NOMO-1 treated with DMSO at 0.1 percent for 48 hours (cell line): Measurements from ENCODE around the gene ZNF90.
"Not testable (repeated sequence)": the region's sequence is repeated elsewhere in the genome, so short reads cannot be mapped to it uniquely, and the experiment has no call there.

Experiments used
- DNase-seq: peaks from one replicate; lab custom pipeline; 2025; ENCODE audit not compliant: unreplicated experiment; lab: John Stamatoyannopoulos, UW

Gene ZNF90

DNA sequence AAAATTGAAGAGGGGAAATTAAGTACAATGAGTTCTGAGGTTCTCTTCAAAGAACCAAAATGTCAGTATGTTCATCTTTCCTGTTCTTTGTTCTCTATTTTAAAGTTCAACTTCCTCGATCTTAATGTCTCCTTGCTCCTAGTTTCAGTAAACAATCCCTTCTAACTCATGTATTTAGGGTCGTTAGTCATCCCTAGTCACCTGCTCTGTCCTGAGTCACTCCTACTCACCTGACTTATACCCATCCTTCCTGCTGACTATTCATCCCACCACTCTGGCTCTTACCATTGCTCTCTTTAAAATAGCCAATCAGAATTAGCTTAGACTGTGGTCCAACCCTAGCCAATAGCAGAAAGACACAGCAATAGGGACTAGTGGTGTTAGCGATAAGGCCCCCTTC lies 24.3 kb downstream of the ZNF90 start:
- DNase-seq: no peak

DNA sequence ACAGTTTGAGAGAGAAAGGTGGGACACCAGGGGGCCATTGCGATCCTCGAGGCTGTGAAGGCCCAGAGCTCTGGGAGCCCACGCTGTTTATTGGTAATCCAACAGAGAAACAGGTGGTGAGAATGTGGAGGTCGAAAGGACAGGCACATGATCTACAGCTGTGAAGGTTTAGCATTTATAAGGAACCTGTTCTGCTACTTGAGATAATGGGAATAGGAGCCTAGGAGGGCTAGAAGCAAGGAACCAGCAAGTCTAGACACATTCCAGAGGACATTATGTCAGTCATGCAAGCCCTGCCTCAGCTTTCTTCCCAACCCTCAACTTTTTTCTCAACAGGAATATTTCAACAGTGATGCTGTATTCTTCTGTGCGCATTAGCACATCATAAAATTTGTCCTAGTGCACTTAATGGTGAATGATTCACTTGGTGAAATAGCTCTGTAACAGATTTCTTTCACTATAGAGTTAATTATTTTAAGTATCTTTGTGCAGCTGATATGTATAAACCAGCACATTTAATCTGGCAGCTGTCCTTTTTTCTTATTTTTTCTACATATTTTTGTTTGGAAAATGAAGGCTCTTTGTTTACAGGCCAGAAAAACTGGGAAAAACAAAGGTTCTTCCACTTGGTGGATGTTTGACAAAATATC lies 25.4 kb downstream of the ZNF90 start:
- no peak for DNase-seq

DNA sequence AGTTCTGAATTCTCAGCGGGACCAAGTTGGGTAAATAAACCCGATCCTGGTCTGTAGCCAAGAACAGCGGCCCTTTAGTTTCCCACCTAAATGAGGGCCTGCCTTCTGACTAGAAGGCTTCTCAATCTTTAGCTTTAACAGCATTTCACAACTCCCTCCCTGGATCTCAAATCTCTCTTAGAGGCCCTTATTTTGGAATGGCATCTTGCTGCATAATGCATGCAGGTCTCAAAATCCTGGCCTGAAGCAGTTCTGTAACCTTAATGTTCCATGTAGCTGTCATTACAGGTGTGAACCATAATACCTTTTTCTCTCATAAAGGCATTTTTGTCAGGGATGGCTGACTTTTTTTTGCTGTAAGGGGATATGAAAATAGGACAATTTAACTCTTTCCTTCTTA lies 29.5 kb downstream of the ZNF90 start:
- DNase-seq: no peak

DNA sequence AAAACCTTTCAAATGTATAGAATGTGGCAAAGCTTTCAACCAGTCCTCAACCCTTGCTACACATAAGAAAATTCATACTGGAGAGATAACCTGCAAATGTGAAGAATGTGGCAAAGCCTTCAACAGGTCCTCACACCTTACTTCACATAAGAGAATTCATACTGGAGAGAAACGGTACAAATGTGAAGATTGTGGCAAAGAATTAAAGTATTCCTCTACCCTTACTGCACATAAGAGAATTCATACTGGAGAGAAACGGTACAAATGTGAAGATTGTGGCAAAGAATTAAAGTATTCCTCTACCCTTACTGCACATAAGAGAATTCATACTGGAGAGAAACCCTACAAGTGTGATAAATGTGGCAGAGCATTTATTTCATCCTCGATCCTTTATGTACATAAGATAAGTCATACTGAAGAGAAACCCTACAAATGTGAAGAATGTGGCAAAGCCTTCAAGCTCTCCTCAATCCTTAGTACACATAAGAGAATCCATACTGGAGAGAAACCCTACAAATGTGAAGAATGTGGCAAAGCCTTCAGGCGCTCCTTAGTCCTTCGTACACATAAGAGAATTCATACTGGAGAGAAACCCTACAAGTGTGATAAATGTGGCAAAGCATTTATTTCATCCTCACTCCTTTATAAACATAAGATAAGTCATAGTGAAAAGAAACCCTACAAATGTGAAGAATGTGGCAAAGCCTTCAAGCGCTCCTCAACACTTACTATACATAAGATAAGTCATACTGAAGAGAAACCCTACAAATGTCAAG lies 40.5 kb downstream of the ZNF90 start:
- DNase-seq: not testable (repeated sequence)

DNA sequence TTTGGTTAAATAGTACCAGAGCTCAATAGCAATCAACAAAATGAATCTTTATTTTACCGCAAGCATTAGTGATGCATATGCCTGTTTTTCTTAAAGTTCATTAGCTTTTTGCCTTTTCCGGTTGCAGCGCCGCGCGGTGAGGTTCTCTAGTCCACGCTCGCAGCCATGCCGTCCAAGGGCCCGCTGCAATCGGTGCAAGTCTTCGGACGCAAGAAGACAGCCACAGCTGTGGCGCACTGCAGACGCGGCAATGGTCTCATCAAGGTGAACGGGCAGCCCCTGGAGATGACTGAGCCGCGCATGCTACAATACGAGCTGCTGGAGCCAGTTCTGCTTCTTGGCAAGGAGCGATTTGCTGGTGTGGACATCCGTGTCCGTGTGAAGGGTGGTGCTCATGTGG lies 47.1 kb downstream of the ZNF90 start:
- DNase-seq: no peak

DNA sequence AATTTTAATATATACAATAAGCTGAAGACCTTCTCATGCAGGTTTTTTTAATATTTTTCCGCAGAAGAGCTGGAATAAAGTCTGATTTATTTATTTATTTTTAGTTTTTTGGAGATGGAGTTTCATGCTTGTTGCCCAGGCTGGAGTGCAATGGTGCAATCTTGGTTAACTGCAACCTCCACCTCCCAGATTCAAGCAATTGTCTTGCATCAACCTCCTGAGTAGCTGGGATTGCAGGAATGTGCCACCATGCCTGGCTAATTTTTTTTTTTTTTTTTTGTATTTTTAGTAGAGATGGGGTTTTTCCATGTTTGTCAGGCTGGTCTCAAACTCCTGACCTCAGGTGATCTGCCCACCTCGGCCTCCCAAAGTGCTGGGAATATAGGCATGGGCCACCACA lies 55.1 kb downstream of the ZNF90 start:
- DNase-seq: not testable (repeated sequence)

DNA sequence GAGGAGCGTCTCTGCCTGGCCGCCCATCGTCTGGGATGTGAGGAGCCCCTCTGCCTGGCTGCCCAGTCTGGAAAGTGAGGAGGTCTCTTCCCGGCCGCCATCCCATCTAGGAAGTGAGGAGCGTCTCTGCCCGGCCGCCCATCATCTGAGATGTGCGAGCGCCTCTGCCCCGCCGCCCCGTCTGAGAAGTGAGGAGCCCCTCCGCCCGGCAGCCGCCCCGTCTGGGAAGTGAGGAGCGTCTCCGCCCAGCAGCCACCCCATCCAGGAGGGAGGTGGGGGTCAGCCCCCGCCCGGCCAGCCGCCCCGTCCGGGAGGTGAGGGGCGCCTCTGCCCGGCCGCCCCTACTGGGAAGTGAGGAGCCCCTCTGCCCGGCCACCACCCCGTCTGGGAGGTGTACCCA lies 59.9 kb downstream of the ZNF90 start:
- DNase-seq: not testable (repeated sequence)

DNA sequence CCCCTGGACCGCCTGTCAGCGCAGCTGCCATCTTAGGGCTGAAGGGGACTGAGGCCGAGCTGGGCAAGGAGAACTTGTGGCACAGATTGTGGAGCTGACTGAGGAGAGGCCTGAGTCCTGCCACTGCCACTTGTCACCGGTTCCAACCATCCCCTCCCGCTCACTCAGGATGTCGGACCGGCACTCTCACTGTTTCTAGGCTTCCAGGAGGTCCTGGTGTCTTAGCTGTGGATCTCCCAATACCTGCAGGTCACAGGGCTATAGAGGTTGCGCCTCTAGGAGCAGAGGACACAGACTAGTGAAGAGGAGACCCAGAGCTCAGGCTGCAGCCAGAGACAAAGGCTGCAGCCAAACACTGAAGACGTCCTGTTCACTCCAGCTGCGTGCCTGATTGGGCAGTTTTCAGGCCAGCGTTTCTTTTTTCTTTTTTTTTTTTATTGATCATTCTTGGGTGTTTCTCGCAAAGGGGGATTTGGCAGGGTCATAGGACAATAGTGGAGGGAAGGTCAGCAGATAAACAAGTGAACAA lies 73.9 kb downstream of the ZNF90 start:
- no peak for DNase-seq

DNA sequence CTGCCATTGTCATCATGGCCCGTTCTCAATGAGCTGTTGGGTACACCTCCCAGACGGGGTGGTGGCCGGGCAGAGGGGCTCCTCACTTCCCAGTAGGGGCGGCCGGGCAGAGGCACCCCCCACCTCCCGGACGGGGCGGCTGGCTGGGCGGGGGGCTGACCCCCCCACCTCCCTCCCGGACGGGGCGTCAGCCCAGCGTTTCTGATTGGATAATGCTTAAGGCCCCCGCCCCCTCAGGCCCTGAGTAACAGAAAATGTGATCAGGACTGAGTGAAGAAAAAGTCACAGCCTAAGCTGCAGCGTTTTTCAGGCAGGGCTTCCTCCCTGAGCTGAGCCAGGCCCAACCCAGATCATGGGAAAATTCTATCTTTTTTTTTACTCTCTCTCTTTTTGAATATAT lies 74.7 kb downstream of the ZNF90 start:
- not testable (repeated sequence) for DNase-seq

DNA sequence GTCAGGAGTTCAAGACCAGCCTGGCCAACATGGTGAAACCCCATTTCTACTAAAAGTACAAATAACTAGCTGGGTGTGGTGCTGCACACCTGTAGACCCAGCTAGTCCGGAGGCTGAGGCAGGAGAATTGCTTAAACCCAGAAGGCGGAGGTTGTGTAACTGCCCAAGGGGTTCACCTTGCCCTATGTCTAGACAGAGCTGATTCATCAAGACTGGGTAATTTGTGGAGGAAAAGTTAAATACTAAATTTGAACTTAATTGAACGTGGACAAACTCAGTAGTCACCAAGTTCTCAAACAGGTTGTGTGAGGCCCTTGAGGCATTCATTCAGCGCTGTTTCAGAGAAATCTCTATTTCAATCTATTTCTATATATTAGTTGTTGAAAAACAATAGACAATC lies 75.5 kb downstream of the ZNF90 start:
- no peak for DNase-seq

DNA sequence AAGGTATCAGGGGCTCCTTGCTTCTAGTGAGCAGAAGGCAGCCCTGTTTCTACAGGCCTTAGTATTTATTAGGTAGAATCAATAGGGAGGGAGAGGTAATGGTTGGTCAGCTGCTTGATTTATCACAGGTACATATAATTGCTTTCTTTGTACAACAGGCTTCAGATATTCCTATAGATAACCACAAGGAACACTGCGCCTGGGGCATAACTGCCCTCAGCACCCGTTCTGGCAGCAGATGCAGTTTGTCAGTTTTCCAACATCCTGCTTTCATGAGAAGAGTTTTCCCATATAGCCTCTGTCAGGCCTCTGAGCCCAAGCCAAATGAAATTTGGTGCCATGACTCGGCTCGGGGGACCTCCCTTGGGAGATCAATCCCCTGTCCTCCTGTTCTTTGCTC lies 76.8 kb downstream of the ZNF90 start:
- DNase-seq: no peak

DNA sequence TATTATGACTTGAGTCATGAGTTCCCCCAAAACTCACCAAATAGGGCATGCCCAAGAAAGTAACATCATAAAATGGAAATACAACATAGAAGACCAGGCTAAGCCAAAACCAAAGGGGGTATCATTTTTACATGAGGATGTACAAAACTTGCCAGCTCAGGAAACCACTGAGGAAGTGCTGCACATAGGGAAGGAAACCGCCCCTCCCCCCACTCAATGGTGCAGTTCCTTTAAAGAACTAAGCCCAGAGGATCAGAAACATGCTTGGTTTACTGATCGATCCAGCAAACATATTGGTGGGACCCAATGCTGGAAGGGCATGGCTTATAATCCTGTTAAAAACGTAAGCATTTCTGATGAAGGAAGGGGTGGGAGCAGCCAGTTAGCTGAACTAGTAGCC lies 85.0 kb downstream of the ZNF90 start:
- no peak for DNase-seq

DNA sequence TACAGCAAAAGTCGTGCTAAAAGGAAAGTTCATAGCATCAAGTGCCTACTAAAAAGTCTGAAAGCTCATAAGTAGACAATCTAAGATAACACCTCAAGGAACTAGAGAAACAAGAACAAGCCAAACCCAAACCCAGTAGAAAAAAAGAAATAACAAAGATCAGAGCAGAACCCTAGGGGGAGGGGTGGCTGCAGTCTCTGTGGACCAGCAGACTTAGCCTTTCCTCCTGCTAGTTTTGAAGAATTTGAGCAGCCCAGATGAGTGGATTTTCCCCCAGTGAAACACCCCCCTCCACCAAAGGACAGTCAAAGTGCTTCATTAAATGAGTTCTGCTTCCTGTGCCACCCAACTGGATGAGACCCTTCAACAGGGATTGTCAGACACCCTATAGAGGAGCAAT lies 86.7 kb downstream of the ZNF90 start:
- no peak for DNase-seq

DNA sequence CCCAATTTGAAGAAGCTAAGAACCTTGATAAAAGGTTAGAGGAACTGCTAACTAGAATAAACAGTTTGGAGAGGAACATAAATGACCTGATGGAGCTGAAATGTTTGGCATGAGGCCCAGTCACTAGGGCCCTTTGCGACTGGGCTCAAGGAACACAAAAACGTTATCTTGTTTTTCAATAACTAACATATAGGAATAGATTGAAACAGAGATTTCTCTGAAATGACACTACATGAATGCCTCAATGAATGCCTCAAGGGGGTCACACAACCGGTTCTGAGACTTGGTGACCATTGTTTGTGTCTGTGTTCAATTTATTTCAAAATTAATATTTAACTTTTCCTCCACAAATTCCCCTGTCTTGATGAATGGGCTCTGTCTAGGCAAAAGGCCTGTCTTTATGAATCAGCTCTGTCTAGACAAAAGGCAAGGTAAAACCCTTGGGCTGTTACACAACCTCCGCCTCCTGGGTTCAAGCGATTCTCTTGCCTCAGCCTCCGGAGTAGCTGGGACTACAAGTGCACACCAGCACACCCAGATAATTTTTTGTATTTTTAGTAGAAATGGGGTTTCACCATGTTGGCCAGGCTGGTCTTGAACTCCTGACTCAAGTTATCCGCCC lies 88.3 kb downstream of the ZNF90 start:
- DNase-seq: no peak

DNA sequence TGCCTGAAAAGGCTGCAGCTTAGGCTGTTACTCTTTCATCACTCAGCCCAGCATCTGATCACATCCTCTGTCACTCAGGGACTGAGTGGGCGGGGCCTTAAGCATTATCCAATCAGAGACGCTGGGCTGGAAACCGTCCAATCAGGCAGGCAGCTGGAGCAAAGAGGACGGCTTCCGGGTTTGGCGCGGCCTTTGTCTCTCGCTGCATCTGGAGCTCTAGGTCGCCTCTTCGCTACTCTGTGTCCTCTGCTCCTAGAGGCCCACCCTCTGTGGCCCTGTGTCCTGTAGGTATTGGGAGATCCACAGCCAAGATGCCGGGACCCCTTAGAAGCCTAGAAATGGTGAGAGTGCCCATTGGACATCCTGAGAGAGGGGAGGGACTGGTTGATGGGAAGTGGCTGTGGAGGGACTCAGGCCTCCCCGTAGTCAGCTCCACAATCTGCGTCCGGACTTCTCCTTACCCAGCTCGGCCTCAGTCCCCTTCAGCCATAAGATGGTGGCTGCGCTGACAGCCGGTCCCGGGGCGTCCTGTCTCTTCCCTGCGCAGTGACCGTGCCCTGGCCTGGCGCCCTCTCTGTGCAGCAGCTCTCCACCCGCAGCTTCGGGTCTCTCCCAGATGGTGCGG lies 89.3 kb downstream of the ZNF90 start, which contains the start of gene ZNF486:
ZNF486 (plus strand) TSS at position 195 of the 625 bp plus-strand sequence; CDS start at position 312, 117 bp downstream.
- DNase-seq: no peak

DNA sequence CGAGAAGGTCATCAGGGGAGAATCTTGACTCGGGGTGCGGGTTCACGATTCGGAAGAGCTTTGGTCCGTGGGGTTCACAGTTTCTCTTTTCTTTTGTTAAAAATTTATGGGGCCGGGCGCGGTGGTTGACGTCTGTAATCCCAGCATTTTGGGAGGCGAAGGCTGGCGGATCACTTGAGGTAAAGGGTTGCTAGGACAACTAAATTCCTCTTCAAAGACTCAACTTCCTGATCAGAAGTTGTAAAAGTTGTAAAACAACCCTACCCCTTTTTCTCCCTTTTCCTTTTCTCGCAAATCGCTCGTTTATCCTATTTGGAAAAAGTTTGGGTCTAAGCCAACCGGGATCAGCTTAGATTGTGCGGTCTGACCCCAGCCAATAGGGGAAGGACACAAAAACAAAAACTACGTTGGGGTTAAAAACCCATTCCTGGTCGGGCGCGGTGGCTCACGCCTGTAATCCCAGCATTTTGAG lies 89.9 kb downstream of the ZNF90 start:
- DNase-seq: no peak
